AG04449 (cell line): Measurements from ENCODE around the gene ALX3.
A peak's percentile ranks its signal among the peaks of the same experiment; 100 is the strongest.

Source experiments
- CTCF ChIA-PET: fragments of 350-600 bp; formaldehyde crosslinking; extraction: SDS; loops from one replicate; lab custom pipeline; 2021; ENCODE audit warnings: antibody characterized with exemption; lab: Yijun Ruan, JAX
- POLR2A ChIA-PET: fragments of 400-600, 350-600 bp; formaldehyde crosslinking; extraction: SDS; loops from one replicate; lab custom pipeline; 2020; ENCODE audit warnings: antibody characterized with exemption, inconsistent platforms; lab: Yijun Ruan, JAX
- DNase-seq: peaks from one replicate; pipeline ENCODE4 v3.0.0-alpha.2; 2010; ENCODE audit warnings: low read depth, low spot score
- H3K4me3 ChIP-seq: 2 replicates; pipeline ENCODE4 v1.5.1; 2011; ENCODE audit warnings: low read depth, mild to moderate bottlenecking, control low read depth, low read length
- CTCF ChIP-seq: IDR thresholded peaks from one replicate; pipeline ENCODE4 v1.5.1; 2011; ENCODE audit warnings: mild to moderate bottlenecking, moderate library complexity, low read length, control low read depth, inconsistent platforms; ENCODE audit not compliant: insufficient read depth; ENCODE audit errors: missing control alignments

Gene ALX3

DNA sequence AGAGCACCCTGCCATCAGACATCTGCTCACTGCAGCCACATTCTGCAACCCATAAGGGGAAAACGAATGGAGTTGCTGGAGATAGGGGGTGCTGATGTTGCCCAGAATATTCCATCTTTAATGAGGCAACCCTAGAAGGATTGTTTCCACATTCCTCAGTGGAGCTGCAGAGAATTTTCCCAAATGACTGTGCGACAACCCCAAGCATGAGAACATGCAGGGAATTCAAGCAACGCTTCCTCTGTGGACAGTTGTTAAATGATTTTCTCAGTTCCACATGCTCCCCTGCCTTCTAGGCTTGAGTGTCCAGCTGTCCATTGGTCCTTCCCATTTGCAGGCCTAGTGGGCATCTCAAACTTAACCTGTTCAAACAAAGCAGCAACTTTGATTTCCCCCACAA lies 21.3 kb upstream of the ALX3 start:
- ChIA-PET POLR2A (interaction anchor here (0.7 kb wide), 1 partner anchor 57 kb away, joined by 3 read pairs; the partner anchor contains the start of gene STRIP1), CTCF (interaction anchor here (0.7 to 38.2 kb wide), 10 partner anchors 10 to 454 kb away, joined by 3 to 935 read pairs (median 12); partner anchors contain the start of genes AHCYL1 and UBL4B)
- no peak overlapping the region for H3K4me3 ChIP-seq
- no peak for DNase-seq
- TF ChIP-seq CTCF: no peak

GRCh38 chr1:110091381-110091780 lies 20.9 kb upstream of the ALX3 start:
- no peak for DNase-seq
- H3K4me3 ChIP-seq: no peak overlapping the region
- TF ChIP-seq CTCF: no peak
- ChIA-PET POLR2A (interaction anchor here (0.7 kb wide), 1 partner anchor 57 kb away, joined by 3 read pairs; the partner anchor contains the start of gene STRIP1), CTCF (interaction anchor here (0.9 to 38.2 kb wide), 10 partner anchors 9 to 405 kb away, joined by 3 to 935 read pairs (median 13); partner anchors contain the start of genes AHCYL1 and UBL4B)

DNA sequence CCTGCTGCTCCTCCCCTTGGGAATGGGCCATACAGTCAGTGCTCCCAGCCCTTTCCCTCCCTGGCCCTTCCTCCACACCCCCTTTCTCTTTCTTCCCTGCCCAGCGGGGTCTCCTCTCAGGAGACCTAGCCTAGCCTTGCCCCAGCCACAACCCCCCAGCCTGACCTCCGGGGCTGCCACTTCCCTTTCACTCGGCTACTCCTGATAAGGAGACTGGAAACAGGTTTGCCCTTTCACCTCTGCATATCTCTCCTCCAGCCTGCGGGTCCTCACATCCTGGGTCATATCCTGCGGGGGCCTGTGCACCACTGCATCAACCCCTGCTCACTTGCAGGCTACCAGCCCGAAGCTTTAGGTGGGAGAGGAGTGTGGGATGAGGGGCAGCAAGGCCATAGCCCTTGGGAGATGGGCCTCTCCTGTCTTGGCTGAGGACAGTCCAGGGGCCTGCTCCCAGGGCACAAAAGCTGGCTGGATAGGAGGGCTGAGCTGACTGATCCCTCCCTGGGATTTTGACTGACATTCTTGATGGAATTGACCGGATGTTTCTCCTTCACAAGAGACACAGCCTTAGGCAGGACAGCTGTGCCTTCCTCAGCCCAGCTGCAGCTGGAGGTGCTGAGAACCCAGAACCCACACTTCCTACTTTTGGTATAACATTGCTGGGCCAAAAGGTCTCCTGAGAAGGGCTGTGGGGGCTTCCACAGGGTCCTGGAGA lies 19.2 kb upstream of the ALX3 start:
- DNase-seq: no peak
- ChIA-PET POLR2A (no interaction called here), CTCF (interaction anchor here (1.0 to 38.2 kb wide), 8 partner anchors 8 to 371 kb away, joined by 4 to 935 read pairs (median 22); partner anchors contain the start of genes STRIP1 and UBL4B)
- no peak overlapping the region for H3K4me3 ChIP-seq
- TF ChIP-seq CTCF: no peak

DNA sequence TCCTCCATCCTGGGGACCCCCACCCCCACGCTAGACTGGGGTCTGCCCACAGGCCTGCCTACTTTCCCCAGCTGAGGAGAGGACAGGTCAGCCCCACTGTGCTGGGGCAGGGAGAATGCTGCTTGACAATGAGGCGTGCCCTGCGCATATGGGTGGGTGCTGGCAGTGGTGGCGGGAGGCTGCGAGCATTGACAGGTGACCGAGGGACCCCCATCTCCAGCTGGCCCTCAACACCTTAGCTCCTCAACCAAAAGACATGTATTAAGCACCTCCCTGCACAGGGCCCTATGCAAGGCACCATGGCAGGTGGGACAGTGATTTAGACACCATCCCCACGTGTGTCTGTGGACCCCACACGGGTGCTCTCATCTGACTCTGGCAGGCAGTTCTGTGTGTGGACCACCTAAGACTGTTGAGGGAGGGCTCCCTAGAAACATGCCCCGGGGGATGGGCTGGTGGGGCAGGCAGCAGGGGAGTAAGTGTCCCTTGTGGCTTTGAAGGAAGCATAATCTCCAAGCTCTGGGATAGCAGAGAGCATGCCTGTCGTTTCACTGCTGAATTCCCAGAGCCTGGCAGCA lies 18.4 kb upstream of the ALX3 start:
- ChIA-PET CTCF (interaction anchor here (0.8 to 38.2 kb wide), 25 partner anchors 8 to 413 kb away, joined by 3 to 935 read pairs (median 6); partner anchors contain the start of genes ALX3, STRIP1 and UBL4B), POLR2A (no interaction called here)
- DNase-seq: no peak
- H3K4me3 ChIP-seq: no peak overlapping the region
- no peak for TF ChIP-seq CTCF

DNA sequence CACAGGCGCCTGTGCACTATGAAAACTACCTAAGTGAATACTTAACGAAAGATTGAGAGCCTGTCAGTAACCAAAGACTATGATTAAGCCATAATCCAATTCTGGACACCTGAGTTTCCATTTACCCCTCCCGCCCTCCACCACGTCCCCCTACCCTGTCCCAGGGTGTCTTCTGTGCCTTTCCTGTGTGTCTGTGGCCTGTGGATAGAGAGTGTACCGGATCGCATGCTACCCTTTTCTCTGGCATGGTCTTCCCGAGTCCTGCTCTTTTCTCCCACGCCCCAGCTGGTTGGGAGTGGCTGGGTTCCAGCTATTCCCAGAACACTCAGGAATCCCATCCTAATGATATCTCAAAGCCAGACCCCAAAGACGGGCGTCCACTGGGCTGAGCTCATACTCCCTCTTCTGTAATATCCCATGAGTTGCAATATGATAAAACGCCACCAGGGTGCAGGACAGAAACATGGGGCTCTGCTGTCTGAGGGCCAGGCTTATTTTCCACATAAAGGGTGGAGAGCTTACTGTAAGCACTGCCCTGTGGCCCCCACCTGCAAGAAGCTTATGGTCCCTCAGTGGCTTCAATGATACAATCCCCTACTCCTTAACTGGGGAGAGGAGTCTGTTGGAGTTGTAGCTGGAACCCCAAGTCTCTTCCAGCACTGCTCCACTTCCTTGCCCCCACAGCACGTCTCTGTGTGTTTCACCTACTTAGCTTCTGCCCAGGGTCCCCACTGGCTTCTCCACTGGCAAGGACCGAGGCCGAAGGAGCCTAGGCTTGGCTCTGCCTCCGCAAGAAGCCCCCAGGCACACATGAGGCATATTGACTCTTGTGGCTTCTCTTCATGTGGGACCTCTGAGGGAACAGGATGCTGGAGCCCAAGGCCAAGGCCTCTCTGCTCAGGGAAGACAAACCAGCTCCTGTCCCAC lies 17.6 kb upstream of the ALX3 start:
- TF ChIP-seq CTCF: peak; percentile 63
- POLR2A ChIA-PET: no interaction called here
- H3K4me3 ChIP-seq: no peak overlapping the region
- no peak for DNase-seq
- CTCF ChIA-PET: interaction anchor here (0.7 to 38.2 kb wide), 31 partner anchors 7 to 414 kb away, joined by 3 to 935 read pairs (median 5); partner anchors contain the start of genes ALX3, STRIP1 and UBL4B
